ENCODE results near the gene DEFB121. TPM values are rescaled to one million over a fixed set of nuclear protein-coding genes. Genes with fewer than 3 reads are reported as not detected.

The DEFB121 gene
- polyA plus RNA-seq, 1 of the 3 experiments (the other 2 are of a cell fraction), result not detected

DNA sequence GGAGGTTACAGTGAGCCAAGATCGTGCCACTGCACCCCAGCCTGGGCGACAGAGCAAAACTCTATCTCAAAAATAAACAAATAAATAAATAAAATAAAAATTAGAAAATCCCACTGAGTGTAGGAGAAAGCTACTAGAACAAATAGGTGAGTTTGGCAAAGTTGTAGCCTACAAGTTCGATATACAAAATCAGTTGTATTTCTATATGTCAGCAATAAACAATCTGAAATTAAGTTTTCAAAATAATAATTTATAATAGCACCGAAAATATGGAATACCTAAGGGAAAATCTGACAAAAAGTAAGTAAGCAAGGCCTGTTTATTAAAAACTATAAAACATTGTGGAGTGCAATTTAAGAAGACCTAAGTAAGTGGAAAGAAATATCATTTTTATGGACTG, 42.7 kb downstream of the DEFB121 start (continued):
- TF ChIP-seq RCOR1 (IDR thresholded peaks at IDR 0.05; ENCODE audit: low read length) (no peak), CTCF (IDR thresholded peaks at IDR 0.05) (no peak), CHD2 (IDR thresholded peaks at IDR 0.05; ENCODE audit: low read length, partially characterized antibody) (no peak), FOXM1 (IDR thresholded peaks at IDR 0.05; ENCODE audit: low read depth) (no peak), FOXJ3 (CRISPR knock-in tag; IDR thresholded peaks at IDR 0.05) (no peak), SMC3 (IDR thresholded peaks at IDR 0.05; ENCODE audit: low read depth, low read length) (no peak), POLR2AphosphoS5 (IDR thresholded peaks at IDR 0.05; ENCODE audit: low read depth, low read length) (no peak), PBX3 (IDR thresholded peaks at IDR 0.05) (no peak), SIN3A (IDR thresholded peaks at IDR 0.05; ENCODE audit: borderline replicate concordance, low read depth, low read length) (no peak), EP300 (IDR thresholded peaks at IDR 0.05; ENCODE audit: borderline replicate concordance in 1 of 2, low read depth in 1 of 2, low read length in 1 of 2) (no peak), MEF2A (IDR thresholded peaks at IDR 0.05; ENCODE audit: borderline replicate concordance, low read depth) (no peak)

DNA sequence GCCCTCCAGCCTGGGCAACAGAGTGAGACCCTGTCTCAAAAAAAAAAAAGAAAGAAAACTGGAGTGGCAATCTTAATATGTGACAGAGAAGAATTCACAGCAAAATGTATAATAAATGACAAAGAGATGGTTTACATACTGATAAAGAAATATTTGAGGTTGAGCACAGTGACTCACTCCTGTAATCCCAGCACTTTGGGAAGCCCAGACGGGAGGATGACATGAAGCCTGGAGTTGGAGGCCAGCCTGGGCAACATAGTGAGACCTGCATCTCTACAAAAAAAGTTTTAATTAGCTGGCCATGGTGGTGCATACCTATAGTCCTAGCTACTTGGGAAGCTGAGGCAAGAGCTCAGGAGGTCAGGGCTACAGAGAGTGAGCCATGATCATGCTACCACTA, 50.0 kb downstream of the DEFB121 start:
- no peak for DNase-seq
- H3K27me3 ChIP-seq (ENCODE audit: insufficient read depth), result no peaks in the 10 kb centered on the region
- WGBS (ENCODE audit: low lambda C conversion rate), result 0% methylated on average over 1 of the region's 1 CpG
- CTCF ChIA-PET, result no interaction called here
- no peaks in the 10 kb centered on the region for H3K4me1 ChIP-seq (ENCODE audit: control insufficient read depth in 1 of 2, insufficient read depth in 2 of 2, low read depth in 1 of 2, low read length in 1 of 2)
- no peaks in the 10 kb centered on the region for H3K9me2 ChIP-seq
- H3K9me3 ChIP-seq, result no peaks in the 10 kb centered on the region
- H3K79me2 ChIP-seq (ENCODE audit: insufficient read depth), result no peaks in the 10 kb centered on the region
- no peak overlapping the region for H2AFZ ChIP-seq (ENCODE audit: low read depth)
- no peak overlapping the region for H3K27ac ChIP-seq (ENCODE audit: low read depth in 2 of 2, low read length in 1 of 2)
- no peak overlapping the region for H3K4me3 ChIP-seq (ENCODE audit: low read depth in 2 of 2, low read length in 1 of 2)
- H3K4me2 ChIP-seq, result no peak overlapping the region
- TF ChIP-seq NRF1 (IDR thresholded peaks at IDR 0.05; ENCODE audit: low read depth, low read length) (no peak), TCF12 (IDR thresholded peaks at IDR 0.05) (no peak)
- H3K9ac ChIP-seq, result no peak overlapping the region
- H3F3A ChIP-seq (replicated peaks; ENCODE audit: insufficient read depth), result no peaks in the 10 kb centered on the region
- no peaks in the 10 kb centered on the region for H3K36me3 ChIP-seq (replicated peaks in 1 of 2; ENCODE audit: control insufficient read depth in 1 of 2, insufficient read depth in 2 of 2, low read length in 1 of 2)
- POLR2A ChIA-PET, result no interaction called here
- no peaks in the 10 kb centered on the region for H4K20me1 ChIP-seq (ENCODE audit: insufficient read depth)

Small RNAs within 50 kb of the gene (small RNA-seq; reads per million reads assigned to genes)
- gene DEFB117 (0 reads per million in 7 experiments), gene RF00561 (0 reads per million in 7 experiments), gene RNA5SP480 (0 reads per million in 7 experiments)

Other genes starting within 250 kb of the DEFB121 start
- not detected in 2 replicates for gene DEFB115, start 148.6 kb downstream of the DEFB121 start, polyA plus RNA-seq (2012; rRNA removed)
- gene DEFB116, start 97.6 kb downstream of the DEFB121 start, polyA plus RNA-seq (2012; rRNA removed), result not detected in 2 replicates
- gene DEFB118, start 37.6 kb downstream of the DEFB121 start, polyA plus RNA-seq (2012; rRNA removed), result not detected in 2 replicates
- gene DEFB119, start 15.6 kb downstream of the DEFB121 start, polyA plus RNA-seq (2012; rRNA removed), result not detected in 2 replicates
- not detected in 2 replicates for gene DEFB123, start 34.4 kb upstream of the DEFB121 start, polyA plus RNA-seq (2012; rRNA removed)
- gene DEFB124, start 68.9 kb upstream of the DEFB121 start, polyA plus RNA-seq (2012; rRNA removed), result 0.26 and 0.49 TPM in 2 replicates
- 6.1 and 7.1 TPM in 2 replicates for gene REM1, start 69.1 kb upstream of the DEFB121 start, polyA plus RNA-seq (2012; rRNA removed)
- 160 and 176 TPM in 2 replicates for gene HM13, start 108.2 kb upstream of the DEFB121 start, polyA plus RNA-seq (2012; rRNA removed)
- gene ID1, start 199.1 kb upstream of the DEFB121 start, polyA plus RNA-seq (2012; rRNA removed), result 324 and 493 TPM in 2 replicates
- 0.21 TPM in 1 of 2 replicates, not detected in the other for gene COX4I2, start 231.7 kb upstream of the DEFB121 start, polyA plus RNA-seq (2012; rRNA removed)

Measured in SK-N-SH (cell line).